Stimulated activated CD4-positive, alpha-beta T cell treated with anti-CD3 and anti-CD28 coated beads, Interleukin-4, amount 100 ng/mL, for 48 hours (primary cell): Measurements from ENCODE around the gene SANBR.

Experiments used
- DNase-seq, 2 donors: peaks; one replicate each; pipeline ENCODE4 v3.0.0-alpha.2; 2020; ENCODE audit warnings: low read depth in 2 of 2

Gene SANBR

GRCh38 chr2:61089797-61090196, 24.1 kb downstream of the SANBR start:
- no peak for DNase-seq

- DNase-seq: no peak
Measured at GRCh38 chr2:61090386-61090921, 24.8 kb downstream of the SANBR start.

GRCh38 chr2:61091485-61091884, 25.8 kb downstream of the SANBR start:
- no peak for DNase-seq

- DNase-seq: no peak
Measured at GRCh38 chr2:61096438-61096837, 30.8 kb downstream of the SANBR start.

- DNase-seq: no peak
Measured at GRCh38 chr2:61100801-61101200, 35.1 kb downstream of the SANBR start.

GRCh38 chr2:61109291-61109690, 43.6 kb downstream of the SANBR start:
- DNase-seq: no peak

GRCh38 chr2:61111708-61112107, 46.0 kb downstream of the SANBR start:
- DNase-seq: no peak

- DNase-seq: no peak
Measured at GRCh38 chr2:61114147-61114546, 48.5 kb downstream of the SANBR start.
